ENCODE results near the gene SMPDL3B. TPM values are rescaled to one million over a fixed set of nuclear protein-coding genes. Genes with fewer than 3 reads are reported as not detected.

The SMPDL3B gene
- total RNA-seq, 1 experiment from 2014 or later = 51.3 TPM

GRCh38 chr1:27957655-27958054, 22.9 kb downstream of the SMPDL3B start:
- Mint-ChIP-seq H3K4me3 (no peak overlapping the region), H3K27me3 (ENCODE audit: low read depth) (no peaks in the 10 kb centered on the region), H3K4me1 (peaks cover 18 to 26% of the 10 kb centered on the region in 2 experiments), H3K36me3 (ENCODE audit: insufficient read depth in 1 of 3, low read depth in 3 of 3) (peaks cover 18 to 61% (median 57%) of the 10 kb centered on the region in 3 experiments; a peak in 5 of 7 replicates), H3K9me3 (no peaks in the 10 kb centered on the region; a peak in 1 of 5 replicates), H3K27ac (no peak overlapping the region; a peak in 1 of 7 replicates)
- no CpG with 5 or more reads among the region's 5 CpGs for WGBS (ENCODE audit: extremely low coverage, insufficient read length, low lambda C conversion rate)
- H4K20me1 ChIP-seq (ENCODE audit: control insufficient read depth, insufficient read depth, insufficient read length) = no peaks in the 10 kb centered on the region
- no peak overlapping the region for H3K18ac ChIP-seq (ENCODE audit: insufficient read length, low read depth, low read length)
- H3K23ac ChIP-seq (ENCODE audit: insufficient read length, low read depth, low read length) = no peak overlapping the region
- H3K4ac ChIP-seq (ENCODE audit: low read depth, low read length) = no peak overlapping the region
- H3K27ac ChIP-seq (ENCODE audit: insufficient read length, low read depth, low read length) = no peak overlapping the region
- no peak overlapping the region for H3K9ac ChIP-seq (ENCODE audit: extremely low read depth, insufficient read length, low read length)
- H2AK5ac ChIP-seq (ENCODE audit: insufficient read length, low read length) = no peak overlapping the region
- no peak for DNase-seq
- peaks cover 4% of the 10 kb centered on the region for H3K23me2 ChIP-seq (ENCODE audit: insufficient read length, low read depth, low read length, poor library complexity, severe bottlenecking)
- H3K14ac ChIP-seq (ENCODE audit: insufficient read depth, low read length) = no peak overlapping the region
- no peak overlapping the region for H3K4me2 ChIP-seq (ENCODE audit: insufficient read depth, insufficient read length, low read length)
- no peak overlapping the region for H2BK15ac ChIP-seq (ENCODE audit: low read depth, low read length)
- TF ChIP-seq CTCF (conservative IDR thresholded peaks at IDR 0.05) = no peak
- H4K8ac ChIP-seq (replicated peaks; ENCODE audit: insufficient read length, low read depth, low read length) = no peak overlapping the region
- no peaks in the 10 kb centered on the region for H3K9me3 ChIP-seq (ENCODE audit: control insufficient read depth, low read depth, low read length)
- H2BK5ac ChIP-seq (ENCODE audit: insufficient read length, low read length) = no peak overlapping the region
- H3K4me1 ChIP-seq (ENCODE audit: insufficient read depth, low read length) = no peaks in the 10 kb centered on the region; the same call in 1 of the 2 replicates
- no peak overlapping the region for H2BK20ac ChIP-seq (ENCODE audit: low read depth, low read length, poor library complexity, severe bottlenecking)
- H3T11ph ChIP-seq (ENCODE audit: low read length) = no peak overlapping the region
- H2AFZ ChIP-seq (ENCODE audit: low read length) = no peak overlapping the region
- no peaks in the 10 kb centered on the region for H3K27me3 ChIP-seq (ENCODE audit: insufficient read depth, low read length)
- H2BK120ac ChIP-seq (ENCODE audit: low read depth, low read length, poor library complexity, severe bottlenecking) = no peak overlapping the region
- H2BK12ac ChIP-seq (ENCODE audit: insufficient read length, low read depth, low read length) = no peak overlapping the region
- H3K79me2 ChIP-seq (ENCODE audit: insufficient read depth, low read length) = no peaks in the 10 kb centered on the region
- no peak overlapping the region for H4K5ac ChIP-seq (ENCODE audit: insufficient read length, low read depth, low read length)
- no peaks in the 10 kb centered on the region for H3K79me1 ChIP-seq (ENCODE audit: insufficient read depth, low read depth, low read length, poor library complexity, severe bottlenecking)
- no peak overlapping the region for H3K56ac ChIP-seq (ENCODE audit: insufficient read length, low read depth, low read length)
- no peak overlapping the region for H4K91ac ChIP-seq (ENCODE audit: insufficient read length, low read depth, low read length)
